HG02642 (cell line): Measurements from ENCODE around the gene CLCN2.

ENCODE experiments used
- ATAC-seq: cut with Tn5 transposase; IDR thresholded peaks from one replicate; pipeline ENCODE4 v1.9.1; 2021; ENCODE audit warnings: mild to moderate bottlenecking; ENCODE audit not compliant: unreplicated experiment, poor library complexity

CLCN2 gene

GRCh38 chr3:184381261-184382224 is 20.1 kb upstream of the CLCN2 start:
- no peak for ATAC-seq

DNA sequence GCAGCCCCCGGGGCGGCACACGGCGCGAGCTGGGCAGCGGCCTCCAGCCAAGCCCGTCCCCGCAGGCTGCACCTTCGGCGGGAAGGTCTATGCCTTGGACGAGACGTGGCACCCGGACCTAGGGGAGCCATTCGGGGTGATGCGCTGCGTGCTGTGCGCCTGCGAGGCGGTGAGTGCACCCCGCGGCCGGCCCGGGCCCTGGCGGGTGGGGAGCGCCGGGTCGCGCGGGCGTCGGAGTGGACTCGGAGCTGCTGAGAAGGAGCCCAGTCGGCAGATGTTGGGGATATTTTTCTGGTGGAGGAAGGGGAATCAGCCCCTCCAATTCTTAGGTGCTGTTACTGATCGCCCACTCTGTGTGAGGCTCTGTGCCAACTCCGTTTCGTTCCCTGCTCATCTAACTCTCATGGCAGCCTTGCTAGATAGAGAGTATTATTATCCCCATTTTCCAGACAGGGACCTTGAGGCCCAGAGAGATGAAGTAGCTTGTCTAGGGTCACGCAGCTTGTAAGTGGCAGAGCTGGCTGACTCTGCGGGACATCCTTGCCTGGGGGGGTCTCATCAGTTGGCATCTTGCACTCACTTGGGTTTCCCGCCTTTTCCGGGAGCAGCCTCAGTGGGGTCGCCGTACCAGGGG is 19.3 kb upstream of the CLCN2 start:
- no peak for ATAC-seq

- no peak for ATAC-seq
Measured at GRCh38 chr3:184380185-184380626, 18.8 kb upstream of the CLCN2 start.

DNA sequence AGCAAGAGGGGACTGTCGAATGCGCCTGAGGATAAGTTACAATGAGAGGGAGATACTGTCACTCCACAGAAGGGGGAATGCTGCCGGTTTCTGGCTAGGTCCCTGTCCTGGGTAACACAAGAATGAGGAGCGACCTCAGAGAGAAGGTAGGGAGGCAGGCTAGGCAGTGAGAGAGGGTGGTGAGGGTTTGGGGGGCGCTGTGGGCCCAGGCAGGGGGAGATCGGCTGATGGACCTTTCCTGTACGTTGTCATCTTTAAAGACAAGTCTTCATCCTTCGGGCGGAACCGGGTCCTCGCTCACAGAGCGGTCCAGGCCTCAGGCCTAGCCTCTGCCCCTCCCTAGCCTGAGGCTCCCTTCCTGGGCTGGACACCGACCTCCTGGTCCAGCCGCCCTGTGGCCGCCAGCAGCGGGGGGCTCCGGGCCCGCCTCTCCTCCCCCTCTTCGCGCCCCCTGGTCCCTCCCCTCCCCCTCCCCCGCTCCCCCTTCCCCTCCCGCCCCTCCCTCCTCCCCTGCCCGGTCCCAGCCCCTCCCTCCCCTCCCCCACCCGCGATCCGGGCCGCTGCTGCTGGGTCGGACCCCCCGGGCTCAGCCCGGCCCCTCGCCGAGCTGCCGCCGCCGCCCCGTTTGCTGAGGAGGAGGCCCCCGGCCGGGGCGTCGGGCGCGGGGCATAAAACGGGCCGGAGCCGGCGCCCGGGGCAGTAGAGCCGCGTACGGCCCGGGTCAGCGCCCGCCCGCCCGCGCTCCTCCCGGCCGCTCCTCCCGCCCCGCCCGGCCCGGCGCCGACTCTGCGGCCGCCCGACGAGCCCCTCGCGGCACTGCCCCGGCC is 18.2 kb upstream of the CLCN2 start, which contains the start of gene CHRD:
TSS of gene CHRD (plus strand) at position 697 of the 827 bp plus-strand sequence. CDS start 265 bp downstream, outside the sequence.
- no peak for ATAC-seq

- no peak for ATAC-seq
Measured at GRCh38 chr3:184378651-184379357, 17.4 kb upstream of the CLCN2 start.

GRCh38 chr3:184377882-184378445 is 16.6 kb upstream of the CLCN2 start, which contains the start of gene THPO:
THPO (minus strand) TSS chr3:184378207; CDS start chr3:184376259, 1,948 bp downstream.
- ATAC-seq, result no peak

DNA sequence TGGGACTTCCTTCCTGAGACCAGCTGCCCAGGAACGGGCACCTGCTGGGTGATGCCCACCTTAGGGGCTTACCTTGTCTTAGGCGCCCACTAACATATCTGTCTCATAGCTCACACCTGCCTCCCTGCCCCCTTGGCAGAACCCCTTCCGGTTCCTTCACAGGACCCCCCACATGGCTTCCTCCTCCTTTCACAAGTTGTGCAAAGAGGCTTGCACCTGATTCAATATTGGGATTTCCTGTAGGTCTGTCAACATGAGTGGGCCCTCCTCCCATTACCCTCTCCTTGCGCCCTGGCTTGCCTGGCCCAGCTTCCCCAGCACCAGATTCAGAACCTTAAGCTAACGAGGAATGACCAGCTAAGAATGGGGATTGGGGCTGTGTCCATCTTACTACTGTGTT is 16.0 kb upstream of the CLCN2 start:
- no peak for ATAC-seq

- no peak for ATAC-seq
Measured at GRCh38 chr3:184375747-184376461, 14.5 kb upstream of the CLCN2 start.

GRCh38 chr3:184373422-184373821 is 12.0 kb upstream of the CLCN2 start:
- no peak for ATAC-seq

GRCh38 chr3:184372911-184373310 is 11.5 kb upstream of the CLCN2 start:
- ATAC-seq, result no peak

GRCh38 chr3:184372296-184372821 is 11.0 kb upstream of the CLCN2 start:
- ATAC-seq, result no peak

DNA sequence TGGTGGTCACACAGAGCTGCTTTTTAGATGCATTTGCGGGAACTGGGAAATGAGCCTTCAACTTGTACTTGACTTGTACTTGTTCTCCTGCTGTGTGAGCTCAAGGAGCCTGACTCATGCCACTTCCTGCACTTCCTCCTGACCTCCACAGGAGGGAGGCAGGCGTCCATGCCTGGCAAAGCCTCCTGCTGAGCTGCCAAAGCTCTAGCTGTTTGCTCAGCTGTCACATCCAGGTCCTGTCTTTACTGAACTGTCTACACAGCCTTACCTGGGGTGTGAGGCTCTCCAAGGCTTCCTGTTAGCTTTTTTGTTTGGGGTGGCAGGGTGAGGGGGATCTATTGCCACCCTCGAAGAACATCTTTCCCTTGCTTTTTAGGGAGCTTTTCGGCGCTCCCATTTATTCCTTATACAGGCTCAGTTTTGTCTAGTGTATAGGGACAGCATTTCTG is 10.2 kb upstream of the CLCN2 start:
- peak; percentile 65 for ATAC-seq

- no peak for ATAC-seq
Measured at GRCh38 chr3:184368586-184369183, 7.3 kb upstream of the CLCN2 start.

DNA sequence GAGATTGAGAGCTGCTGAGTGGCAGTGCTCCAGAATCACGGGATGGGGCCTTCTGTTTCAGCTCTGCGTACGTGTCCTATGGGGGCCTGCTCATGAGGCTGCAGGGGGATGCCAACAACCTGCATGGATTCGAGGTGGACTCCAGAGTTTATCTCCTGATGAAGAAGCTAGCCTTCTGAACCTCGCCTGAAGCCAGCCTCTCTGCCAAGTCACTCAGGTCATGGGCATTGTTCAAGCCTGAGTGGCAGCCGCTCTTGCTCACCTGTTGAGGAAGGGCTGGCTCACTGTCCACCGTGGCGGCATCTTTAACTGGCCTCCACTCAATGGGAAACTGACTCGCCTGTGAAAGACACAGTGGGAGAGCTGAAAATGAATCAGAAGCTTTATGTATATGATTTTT is 6.7 kb upstream of the CLCN2 start:
- no peak for ATAC-seq

GRCh38 chr3:184366619-184367289 is 5.3 kb upstream of the CLCN2 start:
- no peak for ATAC-seq

DNA sequence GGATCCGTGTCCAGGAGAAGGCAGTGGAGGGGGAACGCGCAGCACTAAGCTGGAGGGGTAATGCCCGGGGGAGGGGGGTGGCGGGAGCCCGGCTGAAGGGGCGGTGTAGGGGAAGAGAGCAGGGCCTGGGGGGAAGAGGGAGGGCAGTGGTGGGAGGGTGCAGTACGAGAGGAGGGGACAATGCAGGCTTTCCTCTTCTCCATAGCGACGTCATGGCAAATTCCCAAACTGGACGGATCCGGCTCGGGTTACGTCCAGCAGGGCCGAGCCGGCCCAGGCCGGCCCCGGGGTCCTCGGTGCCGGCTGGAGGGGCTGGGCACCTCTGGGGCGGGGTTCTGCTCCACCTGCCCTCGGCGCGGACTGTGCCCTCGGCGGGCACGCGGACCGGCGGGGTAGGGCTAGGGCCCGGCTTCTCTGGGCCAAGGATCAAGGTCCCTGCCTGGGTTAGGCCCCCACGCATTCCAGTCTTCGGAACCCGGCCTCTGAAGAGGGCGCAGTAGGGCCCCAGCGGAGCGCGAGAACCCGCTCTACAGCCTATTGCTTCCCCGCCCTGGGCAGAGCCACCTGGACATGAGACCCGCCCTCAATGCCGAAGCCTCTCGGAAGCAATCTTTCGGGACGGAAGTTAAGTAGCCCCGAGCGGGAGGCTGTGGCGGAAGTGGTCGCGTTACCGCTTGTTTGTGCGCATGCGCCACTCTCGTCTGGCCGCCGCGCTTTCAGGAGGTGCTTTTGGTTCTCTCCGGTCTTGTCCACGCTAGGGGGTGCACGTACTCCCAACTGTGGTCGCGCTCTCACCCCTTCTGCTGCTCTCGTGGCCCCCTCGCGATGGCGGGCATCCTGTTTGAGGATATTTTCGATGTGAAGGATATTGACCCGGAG is 1.5 kb upstream of the CLCN2 start:
- ATAC-seq, result peak; percentile 86
